CD4-positive, CD25-positive, alpha-beta regulatory T cell (primary cell): ENCODE results near the gene LCLAT1. TPM values are rescaled to one million over a fixed set of nuclear protein-coding genes. Genes with fewer than 3 reads are reported as not detected.

Source experiments
- ATAC-seq, 2 donors: fragments of 150-1000 bp; cut with Tn5 transposase; one replicate each; pipeline ENCODE4 v1.10.0; 2021; ENCODE audit warnings: low read depth in 2 of 2, moderate number of reproducible peaks in 2 of 2, moderate library complexity in 1 of 2
- DNase-seq, 3 donors: peaks; one replicate each; pipeline versions ENCODE4 v3.0.0 to v3.0.0-alpha.2; 2012 to 2022; ENCODE audit warnings: mixed read lengths in 1 of 3
- H3K27ac ChIP-seq: one replicate; pipeline ENCODE4 v1.7.0; 2013; ENCODE audit warnings: mild to moderate bottlenecking, low read length; ENCODE audit not compliant: insufficient read depth, poor library complexity, severe bottlenecking
- H3K27me3 ChIP-seq: one replicate; pipeline ENCODE4 v1.7.0; 2013; ENCODE audit warnings: low read length; ENCODE audit not compliant: control insufficient read depth, insufficient read depth
- H3K36me3 ChIP-seq: one replicate; pipeline ENCODE4 v1.7.0; 2013; ENCODE audit warnings: mild to moderate bottlenecking, low read length, moderate library complexity; ENCODE audit not compliant: control insufficient read depth, insufficient read depth
- H3K4me1 ChIP-seq: 2 replicates; pipeline ENCODE4 v1.7.0; 2013; ENCODE audit warnings: mild to moderate bottlenecking, low read length; ENCODE audit not compliant: insufficient read depth, control insufficient read depth, poor library complexity, severe bottlenecking
- H3K4me3 ChIP-seq: one replicate; pipeline ENCODE4 v1.7.0; 2013; ENCODE audit warnings: low read depth, mild to moderate bottlenecking, low read length, moderate library complexity
- H3K9me3 ChIP-seq, 2 experiments: 1 replicate in 1 of 2; 2 replicates in 1 of 2; pipeline ENCODE4 v1.7.0; 2013; ENCODE audit warnings: low read length in 2 of 2, mild to moderate bottlenecking in 1 of 2, moderate library complexity in 1 of 2; ENCODE audit not compliant: control insufficient read depth in 2 of 2
- H3K27ac Mint-ChIP-seq, 3 donors: one replicate each; pipeline ENCODE4 v1.8.0; 2020 to 2022; ENCODE audit warnings: mild to moderate bottlenecking in 3 of 3, mixed read lengths in 3 of 3, moderate library complexity in 2 of 3
- H3K27me3 Mint-ChIP-seq: one replicate; pipeline ENCODE4 v1.8.0; 2022; ENCODE audit warnings: mild to moderate bottlenecking, mixed read lengths
- H3K36me3 Mint-ChIP-seq: one replicate; pipeline ENCODE4 v1.8.0; 2020; ENCODE audit warnings: mixed read lengths
- H3K4me1 Mint-ChIP-seq, 4 donors: one replicate each; pipeline ENCODE4 v1.8.0; 2020 to 2022; ENCODE audit warnings: mixed read lengths in 4 of 4, mild to moderate bottlenecking in 1 of 4
- H3K4me3 Mint-ChIP-seq, 4 donors: one replicate each; pipeline ENCODE4 v1.8.0; 2020 to 2022; ENCODE audit warnings: mild to moderate bottlenecking in 4 of 4, mixed read lengths in 4 of 4, moderate library complexity in 3 of 4
- H3K9me3 Mint-ChIP-seq, 7 donors: one replicate each; pipeline ENCODE4 v1.8.0; 2020 to 2022; ENCODE audit warnings: mixed read lengths in 7 of 7, mild to moderate bottlenecking in 3 of 7, moderate library complexity in 2 of 7
- polyA plus RNA-seq, 4 donors: library from polyadenylated mRNA; unstranded; fragments of 300-500 nt; fragmentation: Illumina TruSeq; gene quantifications; one replicate each; pipeline ENCODE4 v1.2.3, GENCODE V29; 2021
- total RNA-seq: library from RNA; stranded (reverse); gene quantifications from one replicate; pipeline ENCODE4 v1.2.3, GENCODE V29; 2022

Gene LCLAT1
- total and polyA plus RNA-seq, 5 donors from 2014 or later, result 4.8 to 25.2 (median 9.2) TPM

GRCh38 chr2:30428348-30428662 is 18.7 kb upstream of the LCLAT1 start:
- DNase-seq, result no peak
- H3K27me3 ChIP-seq, result no peaks in the 10 kb centered on the region
- H3K9me3 ChIP-seq, result no peaks in the 10 kb centered on the region
- H3K4me1 ChIP-seq, result no peaks in the 10 kb centered on the region
- Mint-ChIP-seq H3K27me3 (no peaks in the 10 kb centered on the region), H3K4me3 (peak overlapping the region in 2 of 4 donors; percentile 13 to 48), H3K27ac (peak overlapping the region in 2 of 3 donors; percentile 30 to 48), H3K9me3 (peaks cover 0 to 3% (median 0%) of the 10 kb centered on the region in 7 donors), H3K36me3 (no peaks in the 10 kb centered on the region), H3K4me1 (peaks cover 0 to 31% (median 5%) of the 10 kb centered on the region in 4 donors)
- no peak overlapping the region for H3K27ac ChIP-seq
- no peak for ATAC-seq
- H3K36me3 ChIP-seq, result no peaks in the 10 kb centered on the region
- no peak overlapping the region for H3K4me3 ChIP-seq

- DNase-seq (no peak), ATAC-seq (no peak)
- no peaks in the 10 kb centered on the region for H3K27me3 ChIP-seq
- Mint-ChIP-seq H3K9me3 (peaks cover 0 to 3% (median 0%) of the 10 kb centered on the region in 7 donors), H3K4me1 (peaks cover 0 to 29% (median 5%) of the 10 kb centered on the region in 4 donors), H3K27me3 (no peaks in the 10 kb centered on the region), H3K27ac (peak overlapping the region in 2 of 3 donors; percentile 30 to 48), H3K4me3 (peak overlapping the region in 1 of 4 donors; percentile 13), H3K36me3 (no peaks in the 10 kb centered on the region)
- no peak overlapping the region for H3K4me3 ChIP-seq
- no peak overlapping the region for H3K27ac ChIP-seq
- H3K4me1 ChIP-seq, result no peaks in the 10 kb centered on the region
- H3K9me3 ChIP-seq, result no peaks in the 10 kb centered on the region
- H3K36me3 ChIP-seq, result no peaks in the 10 kb centered on the region
Observed at GRCh38 chr2:30428827-30429461, 18.1 kb upstream of the LCLAT1 start.

GRCh38 chr2:30433541-30434299 is 13.3 kb upstream of the LCLAT1 start:
- Histone ChIP-seq H3K27ac (no peak overlapping the region), H3K4me1 (no peaks in the 10 kb centered on the region), H3K9me3 (no peaks in the 10 kb centered on the region), H3K36me3 (no peaks in the 10 kb centered on the region), H3K4me3 (no peak overlapping the region), H3K27me3 (no peaks in the 10 kb centered on the region)
- Mint-ChIP-seq H3K4me3 (no peak overlapping the region), H3K27ac (no peak overlapping the region), H3K9me3 (peaks cover 0 to 3% (median 0%) of the 10 kb centered on the region in 7 donors), H3K36me3 (no peaks in the 10 kb centered on the region), H3K27me3 (no peaks in the 10 kb centered on the region), H3K4me1 (peaks cover 0 to 14% (median 2%) of the 10 kb centered on the region in 4 donors)
- no peak for DNase-seq
- ATAC-seq, result no peak

- Histone ChIP-seq H3K9me3 (no peaks in the 10 kb centered on the region), H3K36me3 (no peaks in the 10 kb centered on the region), H3K4me1 (no peaks in the 10 kb centered on the region), H3K27me3 (no peaks in the 10 kb centered on the region), H3K4me3 (no peak overlapping the region), H3K27ac (no peak overlapping the region)
- ATAC-seq (no peak), DNase-seq (no peak)
- H3K27me3 Mint-ChIP-seq, result no peaks in the 10 kb centered on the region
- H3K27ac Mint-ChIP-seq, result peak overlapping the region in 2 of 3 donors; percentile 43 to 50
- peaks cover 0 to 13% (median 2%) of the 10 kb centered on the region in 4 donors for H3K4me1 Mint-ChIP-seq
- H3K9me3 Mint-ChIP-seq, result peaks cover 0 to 3% (median 0%) of the 10 kb centered on the region in 7 donors
- no peaks in the 10 kb centered on the region for H3K36me3 Mint-ChIP-seq
- H3K4me3 Mint-ChIP-seq, result no peak overlapping the region
Observed at GRCh38 chr2:30434708-30435107, 12.3 kb upstream of the LCLAT1 start.

GRCh38 chr2:30436859-30437435 is 10.1 kb upstream of the LCLAT1 start:
- DNase-seq (no peak), ATAC-seq (no peak)
- no peak overlapping the region for H3K4me3 ChIP-seq
- Mint-ChIP-seq H3K27ac (no peak overlapping the region), H3K36me3 (no peaks in the 10 kb centered on the region), H3K27me3 (no peaks in the 10 kb centered on the region), H3K4me3 (no peak overlapping the region), H3K4me1 (peaks cover 0 to 20% (median 4%) of the 10 kb centered on the region in 4 donors), H3K9me3 (peaks cover 0 to 2% (median 0%) of the 10 kb centered on the region in 7 donors)
- no peaks in the 10 kb centered on the region for H3K36me3 ChIP-seq
- H3K27me3 ChIP-seq, result no peaks in the 10 kb centered on the region
- no peaks in the 10 kb centered on the region for H3K4me1 ChIP-seq
- no peaks in the 10 kb centered on the region for H3K9me3 ChIP-seq
- no peak overlapping the region for H3K27ac ChIP-seq

- H3K36me3 Mint-ChIP-seq, result no peaks in the 10 kb centered on the region
- H3K9me3 Mint-ChIP-seq, result peaks cover 0 to 2% (median 0%) of the 10 kb centered on the region in 7 donors
- no peak overlapping the region for H3K4me3 ChIP-seq
- no peaks in the 10 kb centered on the region for H3K9me3 ChIP-seq
- no peaks in the 10 kb centered on the region for H3K4me1 ChIP-seq
- no peaks in the 10 kb centered on the region for H3K36me3 ChIP-seq
- DNase-seq, result peak in 1 of 3 donors; percentile 39
- no peaks in the 10 kb centered on the region for H3K27me3 ChIP-seq
- no peak overlapping the region for H3K27ac ChIP-seq
- no peak for ATAC-seq
- H3K4me3 Mint-ChIP-seq, result no peak overlapping the region
- H3K27me3 Mint-ChIP-seq, result no peaks in the 10 kb centered on the region
- H3K4me1 Mint-ChIP-seq, result peaks cover 0 to 20% (median 7%) of the 10 kb centered on the region in 4 donors
- H3K27ac Mint-ChIP-seq, result no peak overlapping the region
Observed at GRCh38 chr2:30437809-30438548, 9.1 kb upstream of the LCLAT1 start.

GRCh38 chr2:30439296-30439695 is 7.8 kb upstream of the LCLAT1 start:
- no peak overlapping the region for H3K4me3 Mint-ChIP-seq
- H3K27ac ChIP-seq, result no peak overlapping the region
- ATAC-seq (no peak), DNase-seq (no peak)
- H3K27me3 Mint-ChIP-seq, result no peaks in the 10 kb centered on the region
- H3K4me3 ChIP-seq, result no peak overlapping the region
- no peaks in the 10 kb centered on the region for H3K36me3 ChIP-seq
- H3K36me3 Mint-ChIP-seq, result no peaks in the 10 kb centered on the region
- H3K27me3 ChIP-seq, result no peaks in the 10 kb centered on the region
- peak overlapping the region in 1 of 3 donors; percentile 78 for H3K27ac Mint-ChIP-seq
- H3K9me3 ChIP-seq, result no peaks in the 10 kb centered on the region
- peaks cover 0 to 20% (median 7%) of the 10 kb centered on the region in 4 donors for H3K4me1 Mint-ChIP-seq
- H3K4me1 ChIP-seq, result no peaks in the 10 kb centered on the region
- H3K9me3 Mint-ChIP-seq, result peaks cover 0 to 2% (median 0%) of the 10 kb centered on the region in 7 donors
